ENCODE measurements around the gene SLC8A1.

- TF ChIP-seq POLR2AphosphoS5 (IDR thresholded peaks at IDR 0.05; ENCODE audit: low read length) (no peak), CTCF (IDR thresholded peaks at IDR 0.05 in 2 of 3, conservative IDR thresholded peaks at IDR 0.05 in 1 of 3; ENCODE audit: control insufficient read depth in 2 of 3, extremely low read depth in 1 of 3, insufficient read depth in 1 of 3, low read depth in 3 of 3, low read length in 3 of 3) (no peak), POLR2A (IDR thresholded peaks at IDR 0.05; ENCODE audit: low read depth, low read length) (no peak), ATF3 (IDR thresholded peaks at IDR 0.05; ENCODE audit: borderline replicate concordance, extremely low read depth, low read depth, low read length) (no peak), MXI1 (IDR thresholded peaks at IDR 0.05; ENCODE audit: low read depth, low read length) (no peak), YY1 (IDR thresholded peaks at IDR 0.05; ENCODE audit: low read depth, low read length) (no peak), ZBTB33 (IDR thresholded peaks at IDR 0.05) (no peak), MYC (IDR thresholded peaks at IDR 0.05; ENCODE audit: insufficient read depth, insufficient read length, insufficient replicate concordance, low read length, severe bottlenecking) (no peak), CREB1 (IDR thresholded peaks at IDR 0.05; ENCODE audit: low read depth) (no peak), RFX5 (IDR thresholded peaks at IDR 0.05; ENCODE audit: low read depth, low read length) (no peak), FOXK2 (IDR thresholded peaks at IDR 0.05) (no peak)
These were observed 82.5 kb downstream of the SLC8A1 start for GRCh38 chr2:40369267-40370006.

Measured in GM12878 (cell line).